Prostate gland (tissue), 2 donors: ENCODE results near the gene TRAPPC2. TPM values are rescaled to one million over a fixed set of nuclear protein-coding genes. Genes with fewer than 3 reads are reported as not detected.

Source experiments
- DNase-seq: peaks from one replicate; pipeline ENCODE4 v3.0.0-alpha.2; 2019; ENCODE audit warnings: low spot score
- H3K27ac ChIP-seq, 2 donors: fragments of 200-600 bp; sonication (generic); 2 replicates each; pipeline ENCODE4 v1.5.1; 2017 to 2019
- H3K27me3 ChIP-seq: fragments of 200-600 bp; sonication (generic); replicated peaks from 2 replicates; pipeline ENCODE4 v1.5.1; 2019; ENCODE audit not compliant: insufficient read depth
- H3K36me3 ChIP-seq, 2 donors: fragments of 200-600 bp; sonication (generic); 1 replicate in 1 of 2; 2 replicates in 1 of 2; pipeline versions ENCODE4 v1.5.1 to v1.8.1; 2017 to 2019
- H3K4me1 ChIP-seq: fragments of 200-600 bp; sonication (generic); replicated peaks from 2 replicates; pipeline ENCODE4 v1.5.1; 2019
- H3K4me3 ChIP-seq, 2 donors: fragments of 200-600 bp; sonication (generic); 2 replicates each; pipeline ENCODE4 v1.5.1; 2017 to 2019
- H3K9me3 ChIP-seq: fragments of 200-600 bp; sonication (generic); 2 replicates; pipeline ENCODE4 v1.5.1; 2017
- CTCF ChIP-seq, 4 experiments: fragments of 200-600 bp in 2 of 4; fragments of 450-650 bp in 2 of 4; sonication (generic) in 2 of 4; IDR thresholded peaks; 1 replicate in 3 of 4; 2 replicates in 1 of 4; pipeline ENCODE4 v1.5.1; 2016 to 2019; ENCODE audit warnings: antibody characterized with exemption in 4 of 4, mild to moderate bottlenecking in 2 of 4, moderate library complexity in 2 of 4
- POLR2A ChIP-seq: fragments of 450-650 bp; IDR thresholded peaks from one replicate; pipeline ENCODE4 v1.6.1; 2016; ENCODE audit warnings: antibody characterized with exemption, mild to moderate bottlenecking
- POLR2AphosphoS5 ChIP-seq: sonication (generic); formaldehyde crosslinking; IDR thresholded peaks from one replicate; pipeline ENCODE4 v1.6.1; 2017; ENCODE audit warnings: antibody characterized with exemption
- WGBS: methylation state at CpG from one replicate; pipeline ENCODE4 v1.1.5; 2018; 5-methylcytosine and 5-hydroxymethylcytosine counted together
- intact Hi-C: fragments of 100-400 bp; cut with DNase I; formaldehyde crosslinking; loops from one replicate; pipeline ENCODE4 v1.14.2; 2022
- total RNA-seq, 2 donors: library from RNA; depleted of rRNA; stranded (reverse); fragments of >200 nt; gene quantifications; one replicate each; pipeline ENCODE4 v1.1.0, GENCODE V29; 2016

Gene TRAPPC2
- total RNA-seq, 2 donors from 2014 or later = 15.6 to 20.2 TPM

DNA sequence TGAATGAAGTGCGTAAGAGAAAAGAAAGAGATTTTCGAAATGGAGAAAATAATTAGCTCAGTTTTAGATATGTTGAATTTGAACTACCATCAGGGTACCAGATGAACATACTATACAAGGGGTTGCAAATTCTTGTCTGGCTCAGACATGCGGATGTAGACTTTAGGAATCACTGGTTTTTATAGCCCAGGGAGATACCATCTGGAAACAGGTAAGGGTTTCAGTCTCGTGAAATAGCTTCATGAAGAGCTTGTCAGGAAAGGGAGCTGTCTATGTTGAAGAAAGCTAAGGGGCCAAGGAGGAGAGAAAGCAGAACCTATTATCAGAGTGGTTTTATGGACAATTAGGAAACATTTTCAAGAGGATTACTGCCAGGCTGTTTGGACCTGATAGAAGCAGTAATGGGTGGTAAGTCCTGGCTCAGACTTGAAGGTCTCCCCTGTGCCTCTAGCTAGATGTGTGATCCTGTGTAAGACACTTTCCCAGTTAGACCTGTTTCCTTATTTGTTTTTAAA, 38.8 kb downstream of the TRAPPC2 start:
- no peak for DNase-seq
- TF ChIP-seq POLR2AphosphoS5 (no peak), CTCF (IDR thresholded peaks at IDR 0.05) (no peak), POLR2A (no peak)
- 70% methylated on average over 4 of the region's 4 CpGs for WGBS
- no peaks in the 10 kb centered on the region for H3K36me3 ChIP-seq
- no peaks in the 10 kb centered on the region for H3K27me3 ChIP-seq
- H3K27ac ChIP-seq = no peak overlapping the region
- no peaks in the 10 kb centered on the region for H3K4me1 ChIP-seq
- H3K4me3 ChIP-seq = no peak overlapping the region
- intact Hi-C loops = no loop called here
- no peaks in the 10 kb centered on the region for H3K9me3 ChIP-seq

- TF ChIP-seq POLR2AphosphoS5 = no peak
- no peak for TF ChIP-seq POLR2A
- H3K4me3 ChIP-seq = no peak overlapping the region
- H3K4me1 ChIP-seq = no peaks in the 10 kb centered on the region
- H3K27ac ChIP-seq = no peak overlapping the region
- H3K27me3 ChIP-seq = no peaks in the 10 kb centered on the region
- DNase-seq = no peak
- no peaks in the 10 kb centered on the region for H3K9me3 ChIP-seq
- no peaks in the 10 kb centered on the region for H3K36me3 ChIP-seq
- intact Hi-C loops = no loop called here
- 64% methylated on average over 8 of the region's 8 CpGs for WGBS
These were observed 39.4 kb downstream of the TRAPPC2 start for GRCh38 chrX:13694983-13695382.

DNA sequence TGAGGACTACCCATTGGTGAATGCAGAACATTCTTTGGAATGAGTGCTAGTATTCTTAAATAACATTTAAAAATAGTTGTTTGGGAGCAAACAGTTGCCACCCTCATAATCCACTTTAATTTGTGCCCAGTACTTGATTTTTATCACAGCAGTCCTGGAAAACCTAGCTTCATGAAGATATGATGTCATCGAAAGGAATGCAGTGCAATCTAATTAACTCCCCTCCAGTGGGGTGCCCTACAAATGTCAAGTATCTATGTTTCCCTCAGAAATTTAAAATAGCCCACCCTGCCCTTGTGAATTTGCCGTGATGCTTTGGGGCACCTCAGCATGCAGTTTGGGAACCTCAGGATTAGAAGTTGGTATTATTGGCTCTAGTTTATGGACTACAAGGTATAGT, 40.1 kb downstream of the TRAPPC2 start:
- Histone ChIP-seq H3K4me3 (no peak overlapping the region), H3K27me3 (no peaks in the 10 kb centered on the region), H3K27ac (no peak overlapping the region), H3K9me3 (no peaks in the 10 kb centered on the region), H3K36me3 (no peaks in the 10 kb centered on the region), H3K4me1 (no peaks in the 10 kb centered on the region)
- WGBS = 67% methylated on average over 2 of the region's 2 CpGs
- intact Hi-C loops = no loop called here
- TF ChIP-seq POLR2A (no peak), CTCF (IDR thresholded peaks at IDR 0.05) (no peak), POLR2AphosphoS5 (no peak)
- no peak for DNase-seq

GRCh38 chrX:13693341-13693961, 41.0 kb downstream of the TRAPPC2 start:
- Histone ChIP-seq H3K36me3 (no peaks in the 10 kb centered on the region), H3K9me3 (no peaks in the 10 kb centered on the region), H3K27ac (no peak overlapping the region), H3K4me1 (no peaks in the 10 kb centered on the region), H3K4me3 (no peak overlapping the region), H3K27me3 (no peaks in the 10 kb centered on the region)
- no peak for DNase-seq
- intact Hi-C loops = no loop called here
- WGBS = 41% methylated on average over 7 of the region's 7 CpGs
- TF ChIP-seq CTCF (IDR thresholded peaks at IDR 0.05) (no peak), POLR2A (no peak), POLR2AphosphoS5 (no peak)

GRCh38 chrX:13692771-13693231, 41.6 kb downstream of the TRAPPC2 start:
- H3K36me3 ChIP-seq = no peaks in the 10 kb centered on the region
- no peaks in the 10 kb centered on the region for H3K4me1 ChIP-seq
- no peaks in the 10 kb centered on the region for H3K27me3 ChIP-seq
- no peaks in the 10 kb centered on the region for H3K9me3 ChIP-seq
- TF ChIP-seq CTCF (IDR thresholded peaks at IDR 0.05) = no peak
- no peak for TF ChIP-seq POLR2A
- TF ChIP-seq POLR2AphosphoS5 = no peak
- H3K4me3 ChIP-seq = no peak overlapping the region
- WGBS = 76% methylated on average over 5 of the region's 5 CpGs
- H3K27ac ChIP-seq = no peak overlapping the region
- intact Hi-C loops = no loop called here
- no peak for DNase-seq
